ENCODE data around the gene PCDHB14.
"Not testable (repeated sequence)": the region's sequence is repeated elsewhere in the genome, so short reads cannot be mapped to it uniquely, and the experiment has no call there.

The PCDHB14 gene

DNA sequence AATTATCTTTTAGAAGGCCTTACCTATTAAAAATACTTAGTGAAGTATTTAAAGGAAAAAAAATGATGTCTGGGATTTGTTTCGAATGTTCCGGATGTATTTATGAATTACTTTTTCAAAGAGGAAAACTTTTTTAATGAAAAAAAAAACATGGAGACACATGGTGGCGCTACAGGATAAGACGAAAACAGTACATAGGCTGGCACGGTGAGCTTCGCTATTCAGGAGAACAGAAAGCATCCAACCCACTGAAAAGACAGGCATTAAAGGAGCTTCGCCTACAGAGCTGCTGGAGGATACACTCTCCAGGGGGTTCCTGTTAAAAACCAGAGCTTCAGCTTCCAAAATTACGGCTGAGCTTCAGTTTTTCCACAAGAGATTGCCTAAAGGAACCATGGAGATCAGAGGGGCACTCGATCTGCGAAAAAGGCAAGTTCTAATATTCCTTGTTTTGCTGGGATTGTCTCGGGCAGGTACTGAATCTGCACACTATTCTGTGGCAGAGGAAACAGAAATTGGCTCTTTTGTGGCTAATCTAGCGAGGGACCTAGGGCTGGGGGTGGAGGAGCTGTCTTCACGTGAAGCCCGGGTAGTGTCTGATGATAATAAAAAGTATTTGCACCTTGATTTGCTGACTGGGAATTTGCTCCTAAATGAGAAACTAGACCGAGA is at the start of gene PCDHB14:
TSS of gene PCDHB14 (plus strand) at position 232 of the 672 bp plus-strand sequence. CDS start at position 395, 163 bp downstream.
- no peak for DNase-seq (ENCODE audit: low read depth in 2 of 2)

- DNase-seq (ENCODE audit: low read depth in 2 of 2): not testable (repeated sequence)
Observed at GRCh38 chr5:141174291-141175104, 48.6 kb upstream of the PCDHB14 start.

- DNase-seq (ENCODE audit: low read depth in 2 of 2): no peak
Observed at GRCh38 chr5:141175933-141176332, 47.2 kb upstream of the PCDHB14 start.

- not testable (repeated sequence) for DNase-seq (ENCODE audit: low read depth in 2 of 2)
Observed at GRCh38 chr5:141177577-141178191, 45.5 kb upstream of the PCDHB14 start, which contains the start of gene PCDHB8. Gene PCDHB8 (plus strand): TSS chr5:141177790. CDS start chr5:141178035, 245 bp downstream.

GRCh38 chr5:141179371-141179770 is 43.8 kb upstream of the PCDHB14 start:
- not testable (repeated sequence) for DNase-seq (ENCODE audit: low read depth in 2 of 2)

GRCh38 chr5:141179876-141180275 is 43.3 kb upstream of the PCDHB14 start:
- not testable (repeated sequence) for DNase-seq (ENCODE audit: low read depth in 2 of 2)

- no peak for DNase-seq (ENCODE audit: low read depth in 2 of 2)
Observed at GRCh38 chr5:141180313-141180712, 42.8 kb upstream of the PCDHB14 start.

DNA sequence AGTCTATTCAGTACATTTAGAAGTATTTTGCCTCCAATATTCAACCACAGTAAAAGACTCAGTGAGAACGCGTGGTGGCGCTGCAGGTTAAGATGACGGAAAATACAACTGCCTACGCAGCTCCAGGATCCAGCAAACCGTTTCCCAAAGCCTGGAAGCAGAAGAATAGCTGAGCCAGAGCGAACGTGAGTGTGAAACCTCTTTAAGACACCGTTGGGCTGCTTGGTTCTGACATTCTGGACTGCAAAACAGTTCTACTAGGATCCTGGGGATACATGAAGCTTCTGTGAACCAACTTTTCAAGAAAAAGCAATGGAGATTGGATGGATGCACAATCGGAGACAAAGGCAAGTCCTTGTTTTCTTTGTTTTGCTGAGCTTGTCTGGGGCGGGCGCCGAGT is 40.9 kb upstream of the PCDHB14 start, which contains the start of gene PCDHB16:
TSS of gene PCDHB16 (plus strand) at position 140 of the 400 bp plus-strand sequence. CDS start at position 313, 173 bp downstream.
- DNase-seq (ENCODE audit: low read depth in 2 of 2): no peak

- DNase-seq (ENCODE audit: low read depth in 2 of 2): not testable (repeated sequence)
Observed at GRCh38 chr5:141184117-141184855, 38.9 kb upstream of the PCDHB14 start.

- no peak for DNase-seq (ENCODE audit: low read depth in 2 of 2)
Observed at GRCh38 chr5:141186897-141187512, 36.1 kb upstream of the PCDHB14 start, which contains the start of gene PCDHB9. Gene PCDHB9 (plus strand): TSS chr5:141187161. CDS start chr5:141187319, 158 bp downstream.

DNA sequence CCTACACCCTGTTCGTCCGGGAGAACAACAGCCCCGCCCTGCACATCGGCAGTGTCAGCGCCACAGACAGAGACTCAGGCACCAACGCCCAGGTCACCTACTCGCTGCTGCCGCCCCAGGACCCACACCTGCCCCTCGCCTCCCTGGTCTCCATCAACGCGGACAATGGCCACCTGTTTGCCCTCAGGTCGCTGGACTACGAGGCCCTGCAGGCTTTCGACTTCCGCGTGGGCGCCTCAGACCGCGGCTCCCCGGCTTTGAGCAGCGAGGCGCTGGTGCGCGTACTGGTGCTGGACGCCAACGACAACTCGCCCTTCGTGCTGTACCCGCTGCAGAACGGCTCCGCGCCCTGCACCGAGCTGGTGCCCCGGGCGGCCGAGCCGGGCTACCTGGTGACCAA is 34.5 kb upstream of the PCDHB14 start:
- not testable (repeated sequence) for DNase-seq (ENCODE audit: low read depth in 2 of 2)

GRCh38 chr5:141189131-141189530 is 34.0 kb upstream of the PCDHB14 start:
- not testable (repeated sequence) for DNase-seq (ENCODE audit: low read depth in 2 of 2)

GRCh38 chr5:141192110-141192725 is 30.9 kb upstream of the PCDHB14 start, which contains the start of gene PCDHB10:
Gene PCDHB10 (plus strand): TSS chr5:141192353. CDS start chr5:141192553, 200 bp downstream.
- no peak for DNase-seq (ENCODE audit: low read depth in 2 of 2)

DNA sequence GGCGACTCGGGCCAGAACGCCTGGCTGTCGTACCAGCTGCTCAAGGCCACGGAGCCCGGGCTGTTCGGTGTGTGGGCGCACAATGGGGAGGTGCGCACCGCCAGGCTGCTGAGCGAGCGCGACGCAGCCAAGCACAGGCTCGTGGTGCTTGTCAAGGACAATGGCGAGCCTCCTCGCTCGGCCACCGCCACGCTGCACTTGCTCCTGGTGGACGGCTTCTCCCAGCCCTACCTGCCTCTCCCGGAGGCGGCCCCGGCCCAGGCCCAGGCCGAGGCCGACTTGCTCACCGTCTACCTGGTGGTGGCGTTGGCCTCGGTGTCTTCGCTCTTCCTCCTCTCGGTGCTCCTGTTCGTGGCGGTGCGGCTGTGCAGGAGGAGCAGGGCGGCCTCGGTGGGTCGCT is 28.8 kb upstream of the PCDHB14 start:
- not testable (repeated sequence) for DNase-seq (ENCODE audit: low read depth in 2 of 2)

DNA sequence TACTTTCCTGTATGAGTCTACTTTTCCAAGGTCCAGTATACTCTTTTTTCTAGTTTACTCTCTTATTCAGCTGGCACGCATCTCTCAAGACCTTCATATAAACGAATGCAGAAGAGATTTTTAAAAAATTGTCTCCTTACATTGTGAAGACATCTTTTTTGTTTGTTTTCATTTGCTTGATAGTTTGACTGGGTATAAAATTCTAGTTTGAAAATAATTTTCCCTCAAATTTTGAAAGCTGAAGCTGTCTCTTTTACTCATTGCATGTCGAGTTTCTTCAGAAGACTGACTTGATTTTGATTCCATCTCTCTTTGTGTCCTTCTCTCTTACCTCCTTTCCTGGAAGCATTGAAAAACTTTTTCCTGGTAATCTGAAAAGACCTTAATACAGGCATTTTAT is 26.8 kb upstream of the PCDHB14 start:
- DNase-seq (ENCODE audit: low read depth in 2 of 2): no peak

DNA sequence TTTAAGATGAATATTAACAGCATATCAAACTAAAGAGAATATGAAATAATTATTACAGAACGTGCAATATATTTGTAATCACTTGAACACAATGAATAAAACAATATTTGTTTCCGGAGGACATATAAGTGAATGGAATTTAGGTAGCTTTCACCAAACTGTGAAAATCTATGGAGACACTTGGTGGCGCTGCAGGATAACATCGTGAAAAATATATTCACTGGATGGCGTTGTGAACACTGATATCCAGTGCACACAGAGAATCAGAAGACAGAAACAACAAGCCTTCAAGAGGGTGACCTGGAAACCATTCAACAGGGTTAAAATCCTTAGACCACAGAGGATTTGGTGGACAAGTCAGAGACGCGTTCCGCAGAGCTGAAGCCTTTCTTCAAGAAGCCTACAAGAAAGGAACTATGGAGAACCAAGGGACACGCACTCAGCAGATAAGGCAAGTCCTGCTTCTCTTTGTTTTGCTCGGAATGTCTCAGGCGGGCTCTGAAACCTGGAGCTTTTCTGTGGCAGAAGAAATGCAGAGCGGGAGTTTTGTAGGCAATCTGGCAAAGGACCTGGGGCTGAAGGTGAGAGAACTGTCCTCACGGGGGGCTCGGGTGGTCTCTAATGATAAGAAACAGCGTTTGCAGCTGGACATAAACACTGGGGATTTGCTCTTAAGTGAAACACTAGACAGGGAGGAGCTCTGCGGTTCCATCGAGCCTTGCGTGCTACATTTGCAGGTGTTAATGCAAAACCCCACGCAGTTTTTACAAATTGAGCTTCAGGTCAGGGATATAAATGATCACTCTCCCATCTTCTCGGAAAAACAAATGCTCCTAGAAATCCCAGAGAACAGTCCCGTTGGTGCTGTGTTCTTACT is 23.5 kb upstream of the PCDHB14 start, which contains the start of gene PCDHB11:
TSS of gene PCDHB11 (plus strand) at position 269 of the 877 bp plus-strand sequence. CDS start at position 417, 148 bp downstream.
- DNase-seq (ENCODE audit: low read depth in 2 of 2): no peak

GRCh38 chr5:141201126-141201525 is 22.0 kb upstream of the PCDHB14 start:
- not testable (repeated sequence) for DNase-seq (ENCODE audit: low read depth in 2 of 2)

GRCh38 chr5:141201646-141202045 is 21.5 kb upstream of the PCDHB14 start:
- not testable (repeated sequence) for DNase-seq (ENCODE audit: low read depth in 2 of 2)

- DNase-seq (ENCODE audit: low read depth in 2 of 2): no peak
Observed at GRCh38 chr5:141208478-141208877, 14.7 kb upstream of the PCDHB14 start, which contains the start of gene PCDHB12. Gene PCDHB12 (plus strand): TSS chr5:141208719. CDS start chr5:141208908, 189 bp downstream.
